ENCODE data around the gene LRRC2. TPM values are rescaled to one million over a fixed set of nuclear protein-coding genes. Genes with fewer than 3 reads are reported as not detected.

The LRRC2 gene
- total and polyA plus RNA-seq, 2 experiments from 2014 or later = 0.60 to 4.4 TPM

DNA sequence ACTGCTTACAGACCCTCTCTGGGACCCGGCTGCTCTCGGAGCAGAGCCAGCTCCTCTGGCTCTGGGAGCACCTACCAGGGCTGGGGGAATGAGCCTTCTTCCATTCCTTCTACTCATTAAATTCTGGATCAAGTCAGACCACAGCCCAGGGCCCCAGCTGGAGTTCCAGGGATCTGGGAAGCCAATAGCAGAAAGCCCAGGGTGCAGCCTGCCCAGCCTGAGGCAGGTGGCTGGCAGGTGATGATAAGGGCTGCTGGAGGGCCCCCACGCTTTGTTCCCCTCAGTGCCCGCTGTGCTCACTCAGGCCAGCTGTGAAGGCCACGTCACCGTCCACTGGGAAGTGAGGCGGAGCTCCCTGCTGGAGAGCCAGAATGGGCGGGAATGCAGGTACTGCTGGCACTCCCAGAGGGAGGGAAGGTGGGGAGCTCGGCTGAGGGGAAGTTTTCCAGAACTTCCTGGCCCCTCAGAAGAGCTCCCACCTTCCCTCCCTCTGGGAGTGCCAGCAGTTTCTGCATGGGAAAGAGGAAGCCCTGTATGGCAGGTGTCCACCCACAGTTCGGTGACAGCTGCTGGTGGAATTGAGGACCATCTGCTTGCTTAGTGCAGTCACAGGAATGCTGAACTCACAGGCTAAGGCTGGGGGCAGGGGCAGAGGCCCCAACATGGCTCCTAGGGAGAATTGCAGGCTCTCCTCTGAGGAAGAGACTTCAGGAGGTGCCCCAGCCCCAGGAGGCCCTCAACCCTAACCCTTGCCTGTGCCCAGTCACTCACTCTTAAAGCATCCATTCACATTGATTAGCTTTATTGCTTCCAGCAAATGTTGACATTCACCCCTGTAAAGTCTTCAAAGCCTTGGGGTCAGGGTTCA lies 81.0 kb downstream of the LRRC2 start:
- H3K4me2 ChIP-seq = no peak overlapping the region
- no peaks in the 10 kb centered on the region for H4K20me1 ChIP-seq (ENCODE audit: insufficient read depth, poor library complexity, severe bottlenecking)
- H3K27me3 ChIP-seq = no peaks in the 10 kb centered on the region
- H3K36me3 ChIP-seq (replicated peaks; ENCODE audit: insufficient read depth, low read depth) = no peaks in the 10 kb centered on the region
- H2AFZ ChIP-seq = no peak overlapping the region
- H3K9me3 ChIP-seq (ENCODE audit: low read depth) = no peaks in the 10 kb centered on the region
- H3K27ac ChIP-seq = peak overlapping the region; percentile 70
- 55% methylated on average over 10 of the region's 10 CpGs for WGBS (ENCODE audit: low lambda C conversion rate, missing lambda C conversion rate)
- no peak overlapping the region for H3K4me3 ChIP-seq
- peak; percentile 66 for DNase-seq (ENCODE audit: low spot score)
- peaks cover 12% of the 10 kb centered on the region for H3K4me1 ChIP-seq (ENCODE audit: insufficient read depth)
- no peak for TF ChIP-seq EZH2 (IDR thresholded peaks at IDR 0.05; ENCODE audit: borderline replicate concordance)
- TF ChIP-seq EZH2phosphoT487 (IDR thresholded peaks at IDR 0.05; ENCODE audit: low read depth, severe bottlenecking, unreplicated experiment) = no peak
- TF ChIP-seq, protein P1, sequence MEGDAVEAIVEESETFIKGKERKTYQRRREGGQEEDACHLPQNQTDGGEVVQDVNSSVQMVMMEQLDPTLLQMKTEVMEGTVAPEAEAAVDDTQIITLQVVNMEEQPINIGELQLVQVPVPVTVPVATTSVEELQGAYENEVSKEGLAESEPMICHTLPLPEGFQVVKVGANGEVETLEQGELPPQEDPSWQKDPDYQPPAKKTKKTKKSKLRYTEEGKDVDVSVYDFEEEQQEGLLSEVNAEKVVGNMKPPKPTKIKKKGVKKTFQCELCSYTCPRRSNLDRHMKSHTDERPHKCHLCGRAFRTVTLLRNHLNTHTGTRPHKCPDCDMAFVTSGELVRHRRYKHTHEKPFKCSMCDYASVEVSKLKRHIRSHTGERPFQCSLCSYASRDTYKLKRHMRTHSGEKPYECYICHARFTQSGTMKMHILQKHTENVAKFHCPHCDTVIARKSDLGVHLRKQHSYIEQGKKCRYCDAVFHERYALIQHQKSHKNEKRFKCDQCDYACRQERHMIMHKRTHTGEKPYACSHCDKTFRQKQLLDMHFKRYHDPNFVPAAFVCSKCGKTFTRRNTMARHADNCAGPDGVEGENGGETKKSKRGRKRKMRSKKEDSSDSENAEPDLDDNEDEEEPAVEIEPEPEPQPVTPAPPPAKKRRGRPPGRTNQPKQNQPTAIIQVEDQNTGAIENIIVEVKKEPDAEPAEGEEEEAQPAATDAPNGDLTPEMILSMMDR (IDR thresholded peaks at IDR 0.05; ENCODE audit: poor library complexity) = no peak
- no peaks in the 10 kb centered on the region for H3K9me2 ChIP-seq (replicated peaks; ENCODE audit: insufficient read depth)
- H3K79me2 ChIP-seq = no peaks in the 10 kb centered on the region

- Histone ChIP-seq H3K27ac (peak overlapping the region; percentile 70), H2AFZ (no peak overlapping the region), H3K9me3 (ENCODE audit: low read depth) (no peaks in the 10 kb centered on the region), H3K27me3 (no peaks in the 10 kb centered on the region), H3K9me2 (replicated peaks; ENCODE audit: insufficient read depth) (no peaks in the 10 kb centered on the region), H3K4me3 (no peak overlapping the region), H3K79me2 (no peaks in the 10 kb centered on the region), H3K36me3 (replicated peaks; ENCODE audit: insufficient read depth, low read depth) (no peaks in the 10 kb centered on the region), H4K20me1 (ENCODE audit: insufficient read depth, poor library complexity, severe bottlenecking) (no peaks in the 10 kb centered on the region), H3K4me1 (ENCODE audit: insufficient read depth) (peaks cover 12% of the 10 kb centered on the region), H3K4me2 (no peak overlapping the region)
- TF ChIP-seq EZH2phosphoT487 (IDR thresholded peaks at IDR 0.05; ENCODE audit: low read depth, severe bottlenecking, unreplicated experiment) = no peak
- TF ChIP-seq EZH2 (IDR thresholded peaks at IDR 0.05; ENCODE audit: borderline replicate concordance) = no peak
- TF ChIP-seq, protein P1 (IDR thresholded peaks at IDR 0.05; ENCODE audit: poor library complexity) = no peak
- DNase-seq (ENCODE audit: low spot score) = peak; percentile 2
- 88% methylated on average over 1 of the region's 1 CpG for WGBS (ENCODE audit: low lambda C conversion rate, missing lambda C conversion rate)
Observed at GRCh38 chr3:46484388-46484787, 81.7 kb downstream of the LRRC2 start.

- Histone ChIP-seq H3K27me3 (no peaks in the 10 kb centered on the region), H3K4me2 (no peak overlapping the region), H2AFZ (no peak overlapping the region), H3K4me3 (no peak overlapping the region), H3K36me3 (replicated peaks; ENCODE audit: insufficient read depth, low read depth) (no peaks in the 10 kb centered on the region), H3K4me1 (ENCODE audit: insufficient read depth) (peaks cover 12% of the 10 kb centered on the region), H3K79me2 (no peaks in the 10 kb centered on the region), H3K9me2 (replicated peaks; ENCODE audit: insufficient read depth) (no peaks in the 10 kb centered on the region), H4K20me1 (ENCODE audit: insufficient read depth, poor library complexity, severe bottlenecking) (no peaks in the 10 kb centered on the region), H3K9me3 (ENCODE audit: low read depth) (no peaks in the 10 kb centered on the region), H3K27ac (no peak overlapping the region)
- TF ChIP-seq EZH2phosphoT487 (IDR thresholded peaks at IDR 0.05; ENCODE audit: low read depth, severe bottlenecking, unreplicated experiment) (no peak), EZH2 (IDR thresholded peaks at IDR 0.05; ENCODE audit: borderline replicate concordance) (no peak)
- TF ChIP-seq, protein P1 (IDR thresholded peaks at IDR 0.05; ENCODE audit: poor library complexity) = no peak
- whole genome bisulfite sequencing (ENCODE audit: low lambda C conversion rate, missing lambda C conversion rate) = 94% methylated on average over 2 of the region's 2 CpGs
- DNase-seq (ENCODE audit: low spot score) = peak; percentile 1
Observed at GRCh38 chr3:46483825-46484224, 82.3 kb downstream of the LRRC2 start.
